ENCODE results near the gene TSPAN18. TPM values are rescaled to one million over a fixed set of nuclear protein-coding genes. Genes with fewer than 3 reads are reported as not detected.

The TSPAN18 gene
- total RNA-seq, 2 experiments from 2014 or later, result not detected

DNA sequence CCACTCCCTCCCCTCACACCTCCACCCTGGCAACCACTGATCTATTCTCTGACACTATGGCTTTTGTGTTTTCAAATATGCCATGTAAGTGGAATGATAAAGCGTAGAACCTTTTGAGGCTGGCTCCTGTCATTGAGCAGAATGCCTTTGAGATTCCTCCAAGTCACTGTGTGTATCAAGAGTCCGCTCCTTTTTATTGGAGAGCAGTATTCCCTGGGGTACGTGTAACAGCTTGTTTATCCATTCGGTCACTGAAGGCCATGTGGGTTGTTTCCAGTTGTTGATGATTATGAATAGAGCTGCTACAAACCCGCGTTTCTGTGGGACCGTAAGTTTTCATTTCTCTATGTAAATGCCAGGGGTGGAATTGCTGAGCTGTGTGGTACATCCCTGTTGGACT lies 213.6 kb downstream of the TSPAN18 start:
- intact Hi-C loops (cut with micrococcal nuclease; ENCODE audit: unreplicated experiment), result loop anchor here (5.0 kb wide), 1 partner anchor 92 kb away; no protein-coding TSS in a partner anchor
- BruUV-seq (replicated peaks), result no TSS peak

GRCh38 chr11:44940835-44941234 lies 214.1 kb downstream of the TSPAN18 start:
- no TSS peak for BruUV-seq (replicated peaks)
- H4K20me1 ChIP-seq (ENCODE audit: insufficient read depth, low read length), result no peaks in the 10 kb centered on the region
- no peaks in the 10 kb centered on the region for H3K9me2 ChIP-seq (ENCODE audit: insufficient read depth, low read length)
- no peaks in the 10 kb centered on the region for H3K36me3 ChIP-seq (ENCODE audit: insufficient read depth, low read length)
- peaks cover 27% of the 10 kb centered on the region for H3K4me1 ChIP-seq (ENCODE audit: insufficient read depth, low read length, poor library complexity, severe bottlenecking)
- H3K9me3 ChIP-seq (ENCODE audit: low read length), result no peaks in the 10 kb centered on the region
- ChIA-PET POLR2A (interaction anchor here (1.1 kb wide), 1 partner anchor 145 kb away, joined by 3 read pairs; no protein-coding TSS in a partner anchor), CTCF (ENCODE audit: unreplicated experiment) (interaction anchor here (1.1 to 1.2 kb wide), 2 partner anchors 10 to 14 kb away, joined by 3 to 7 read pairs; no protein-coding TSS in a partner anchor)
- no peak overlapping the region for H2AFZ ChIP-seq (ENCODE audit: low read length)
- intact Hi-C loops (cut with micrococcal nuclease; ENCODE audit: unreplicated experiment), result loop anchor here (5.0 kb wide), 1 partner anchor 91 kb away; no protein-coding TSS in a partner anchor
- H3K27ac ChIP-seq (ENCODE audit: low read depth, low read length, poor library complexity, severe bottlenecking), result no peak overlapping the region
- H3K4me3 ChIP-seq (ENCODE audit: low read depth, low read length, poor library complexity, severe bottlenecking), result no peak overlapping the region
- no peaks in the 10 kb centered on the region for H3K79me2 ChIP-seq (ENCODE audit: insufficient read depth, low read depth, low read length)
- no peak for DNase-seq (ENCODE audit: low spot score)
- TF ChIP-seq EZH2phosphoT487 (IDR thresholded peaks at IDR 0.05; ENCODE audit: borderline replicate concordance, low read depth, low read length) (no peak), CTCF (conservative IDR thresholded peaks at IDR 0.05; ENCODE audit: low read length) (no peak)
- H3K4me2 ChIP-seq (ENCODE audit: low read length), result no peak overlapping the region

More for the DNA sequence above, 213.6 kb downstream of the TSPAN18 start:
- no peak for TF ChIP-seq CTCF (conservative IDR thresholded peaks at IDR 0.05; ENCODE audit: low read length)
- TF ChIP-seq EZH2phosphoT487 (IDR thresholded peaks at IDR 0.05; ENCODE audit: borderline replicate concordance, low read depth, low read length), result no peak
- Histone ChIP-seq H2AFZ (ENCODE audit: low read length) (no peak overlapping the region), H3K27ac (ENCODE audit: low read depth, low read length, poor library complexity, severe bottlenecking) (no peak overlapping the region), H4K20me1 (ENCODE audit: insufficient read depth, low read length) (no peaks in the 10 kb centered on the region), H3K9me2 (ENCODE audit: insufficient read depth, low read length) (no peaks in the 10 kb centered on the region), H3K36me3 (ENCODE audit: insufficient read depth, low read length) (no peaks in the 10 kb centered on the region), H3K4me3 (ENCODE audit: low read depth, low read length, poor library complexity, severe bottlenecking) (no peak overlapping the region), H3K4me1 (ENCODE audit: insufficient read depth, low read length, poor library complexity, severe bottlenecking) (peaks cover 27% of the 10 kb centered on the region), H3K9me3 (ENCODE audit: low read length) (no peaks in the 10 kb centered on the region), H3K4me2 (ENCODE audit: low read length) (no peak overlapping the region), H3K79me2 (ENCODE audit: insufficient read depth, low read depth, low read length) (no peaks in the 10 kb centered on the region)
- POLR2A ChIA-PET, result interaction anchor here (0.6 to 1.1 kb wide), 2 partner anchors 145 to 166 kb away, joined by 3 read pairs; no protein-coding TSS in a partner anchor
- CTCF ChIA-PET (ENCODE audit: unreplicated experiment), result interaction anchor here (1.1 to 1.2 kb wide), 2 partner anchors 9 to 13 kb away, joined by 3 to 7 read pairs; no protein-coding TSS in a partner anchor
- no peak for DNase-seq (ENCODE audit: low spot score)
